Measurements from ENCODE around the gene TEX35.

Gene TEX35

DNA sequence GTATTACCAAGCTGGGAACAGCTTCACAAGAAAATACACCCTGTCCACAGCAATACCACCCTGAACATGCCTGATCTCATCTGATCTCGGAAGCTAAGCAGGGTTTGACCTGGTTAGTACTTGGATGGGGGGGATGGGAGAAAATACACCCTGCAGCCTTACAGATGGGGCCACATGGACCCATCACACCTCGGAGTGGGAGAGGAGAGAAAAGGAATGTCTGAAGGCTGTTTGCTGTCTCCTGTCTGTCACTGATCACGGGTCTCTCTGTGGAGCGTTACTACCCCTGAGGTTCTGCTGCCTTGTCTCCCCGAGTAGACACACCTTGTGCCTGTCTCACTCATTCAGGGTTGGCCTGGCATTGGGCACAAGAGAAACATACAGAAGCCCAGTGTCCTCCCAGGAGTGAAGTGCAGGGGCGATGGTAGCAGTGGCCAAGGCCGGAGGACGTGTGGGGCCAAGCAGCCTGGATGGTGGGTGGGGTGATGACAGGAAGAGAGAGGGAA is 48.0 kb downstream of the TEX35 start:
- TF ChIP-seq TAF1 (IDR thresholded peaks at IDR 0.05; ENCODE audit: borderline replicate concordance, insufficient read depth, low read length) (no peak), FOXP2 (optimal IDR thresholded peaks at IDR 0.05; ENCODE audit: borderline replicate concordance, extremely low read depth, extremely low read length, insufficient read depth) (no peak), POLR2AphosphoS5 (IDR thresholded peaks at IDR 0.05; ENCODE audit: low read depth, low read length) (no peak), REST (IDR thresholded peaks at IDR 0.05; ENCODE audit: insufficient read depth in 1 of 2, low read depth in 2 of 2, low read length in 2 of 2) (no peak), SIN3A (IDR thresholded peaks at IDR 0.05; ENCODE audit: borderline replicate concordance, insufficient read depth, low read length) (no peak)

DNA sequence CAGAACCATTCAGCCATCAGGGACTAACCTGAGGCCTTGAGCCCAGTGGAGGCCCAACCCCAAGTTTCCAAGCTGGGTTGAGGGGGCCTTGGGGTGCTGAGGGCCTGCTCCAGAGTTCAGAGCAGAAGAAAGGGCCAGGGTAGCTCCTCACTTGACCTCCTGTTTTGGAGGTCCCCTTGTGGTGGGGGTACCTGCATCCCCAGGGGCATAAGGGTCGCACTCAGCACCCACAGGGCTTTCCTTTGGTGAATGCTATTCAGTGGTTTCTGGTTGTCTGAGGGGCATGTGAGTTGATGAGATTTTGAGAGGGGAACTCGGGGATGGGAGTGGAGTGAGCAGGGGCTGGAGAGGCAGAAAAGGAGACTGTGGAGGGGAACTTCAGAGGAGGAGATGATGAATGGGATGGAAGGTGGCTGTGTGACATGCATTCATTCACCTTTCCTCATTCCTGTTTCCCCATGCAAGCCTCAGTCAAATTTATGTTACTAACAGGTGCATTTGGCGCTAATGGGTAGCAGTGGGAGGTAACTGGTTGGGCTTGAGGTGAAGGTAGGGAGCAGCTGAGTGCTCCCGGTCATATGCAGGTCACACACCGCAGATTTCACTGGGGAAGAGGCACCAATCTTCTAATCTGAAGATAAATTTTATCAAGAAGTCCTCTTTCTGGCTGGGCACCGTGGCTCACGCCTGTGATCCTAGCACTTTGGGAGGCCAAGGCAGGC is 50.4 kb downstream of the TEX35 start:
- TF ChIP-seq FOXP2 (optimal IDR thresholded peaks at IDR 0.05; ENCODE audit: borderline replicate concordance, extremely low read depth, extremely low read length, insufficient read depth) (no peak), POLR2AphosphoS5 (IDR thresholded peaks at IDR 0.05; ENCODE audit: low read depth, low read length) (no peak), SIN3A (IDR thresholded peaks at IDR 0.05; ENCODE audit: borderline replicate concordance, insufficient read depth, low read length) (no peak)

DNA sequence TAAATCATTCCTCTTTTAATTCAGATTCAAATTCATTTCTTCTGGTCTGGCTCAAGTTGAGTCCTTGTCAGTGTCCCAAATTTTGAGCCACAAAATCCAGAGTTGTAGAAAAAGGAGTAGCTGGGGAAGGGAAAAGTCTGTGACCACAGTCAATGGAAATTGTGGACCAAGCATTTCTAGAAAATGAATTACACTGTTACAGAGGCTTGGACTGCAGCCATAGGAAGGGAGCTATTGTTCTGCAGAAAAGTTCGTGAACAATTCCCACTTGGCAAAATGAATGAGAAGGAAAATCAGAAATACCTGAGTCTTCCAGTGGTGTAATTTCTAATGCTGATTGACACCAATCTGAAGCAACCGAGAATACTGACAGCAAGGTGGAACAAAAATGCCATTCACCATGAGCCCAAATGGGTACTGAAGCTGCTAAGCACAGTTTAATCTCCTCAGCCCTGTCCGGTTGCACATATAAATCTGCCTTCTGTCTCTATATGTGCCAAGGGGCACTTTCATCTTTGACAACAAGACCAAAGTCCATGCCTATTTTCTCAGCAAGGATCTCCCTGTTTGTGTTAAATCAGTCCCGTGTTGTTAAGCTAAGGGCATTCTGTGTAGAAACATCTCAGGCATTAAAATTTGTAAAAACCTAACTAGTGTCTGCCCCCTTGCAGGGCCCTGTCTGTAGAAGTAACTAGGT is 51.3 kb downstream of the TEX35 start:
- no peak for TF ChIP-seq REST (IDR thresholded peaks at IDR 0.05; ENCODE audit: insufficient read depth in 1 of 2, low read depth in 2 of 2, low read length in 2 of 2)
- TF ChIP-seq POLR2AphosphoS5 (IDR thresholded peaks at IDR 0.05; ENCODE audit: low read depth, low read length), result no peak
- no peak for TF ChIP-seq SIN3A (IDR thresholded peaks at IDR 0.05; ENCODE audit: borderline replicate concordance, insufficient read depth, low read length)
- no peak for TF ChIP-seq FOXP2 (optimal IDR thresholded peaks at IDR 0.05; ENCODE audit: borderline replicate concordance, extremely low read depth, extremely low read length, insufficient read depth)
- no peak for TF ChIP-seq TAF1 (IDR thresholded peaks at IDR 0.05; ENCODE audit: borderline replicate concordance, insufficient read depth, low read length)

GRCh38 chr1:178564783-178565180 is 51.9 kb downstream of the TEX35 start:
- no peak for TF ChIP-seq POLR2AphosphoS5 (IDR thresholded peaks at IDR 0.05; ENCODE audit: low read depth, low read length)
- no peak for TF ChIP-seq TAF1 (IDR thresholded peaks at IDR 0.05; ENCODE audit: borderline replicate concordance, insufficient read depth, low read length)
- no peak for TF ChIP-seq FOXP2 (optimal IDR thresholded peaks at IDR 0.05; ENCODE audit: borderline replicate concordance, extremely low read depth, extremely low read length, insufficient read depth)
- TF ChIP-seq REST (IDR thresholded peaks at IDR 0.05; ENCODE audit: insufficient read depth in 1 of 2, low read depth in 2 of 2, low read length in 2 of 2), result no peak
- no peak for TF ChIP-seq SIN3A (IDR thresholded peaks at IDR 0.05; ENCODE audit: borderline replicate concordance, insufficient read depth, low read length)

DNA sequence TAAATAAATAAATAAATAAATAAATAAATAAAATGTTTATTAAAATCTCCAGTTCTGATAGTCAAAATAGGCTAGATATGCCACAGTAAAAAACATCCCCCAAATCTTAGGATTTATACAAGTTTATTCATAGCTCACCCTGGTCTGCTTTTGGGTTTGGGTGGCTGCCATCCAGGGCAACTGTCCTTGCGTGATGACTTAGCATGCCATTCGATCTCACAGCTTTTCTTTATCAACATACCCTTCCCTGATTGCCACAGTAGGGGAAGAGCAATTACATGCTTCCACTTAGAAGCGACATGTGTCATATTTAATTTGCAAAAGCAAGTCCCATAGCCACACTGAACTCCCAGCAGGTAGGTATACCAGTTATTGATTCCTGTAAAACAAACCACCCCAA is 52.7 kb downstream of the TEX35 start:
- TF ChIP-seq POLR2AphosphoS5 (IDR thresholded peaks at IDR 0.05; ENCODE audit: low read depth, low read length), result no peak
- no peak for TF ChIP-seq SIN3A (IDR thresholded peaks at IDR 0.05; ENCODE audit: borderline replicate concordance, insufficient read depth, low read length)
- no peak for TF ChIP-seq FOXP2 (optimal IDR thresholded peaks at IDR 0.05; ENCODE audit: borderline replicate concordance, extremely low read depth, extremely low read length, insufficient read depth)
- no peak for TF ChIP-seq REST (IDR thresholded peaks at IDR 0.05; ENCODE audit: insufficient read depth in 1 of 2, low read depth in 2 of 2, low read length in 2 of 2)
- TF ChIP-seq TAF1 (IDR thresholded peaks at IDR 0.05; ENCODE audit: borderline replicate concordance, insufficient read depth, low read length), result no peak
